ENCODE data around the gene SULT1E1. TPM values are rescaled to one million over a fixed set of nuclear protein-coding genes. Genes with fewer than 3 reads are reported as not detected.
A peak's percentile ranks its signal among the peaks of the same experiment; 100 is the strongest.

The SULT1E1 gene
- total RNA-seq, 1 donor from 2014 or later, result 1.4 TPM

- no peak for DNase-seq
- no peaks in the 10 kb centered on the region for H3K9me3 ChIP-seq
- ATAC-seq, result no peak
- H3K36me3 ChIP-seq, result no peaks in the 10 kb centered on the region
- no peaks in the 10 kb centered on the region for H3K4me1 ChIP-seq
- H3K27me3 ChIP-seq, result no peaks in the 10 kb centered on the region
- TF ChIP-seq, protein P1, sequence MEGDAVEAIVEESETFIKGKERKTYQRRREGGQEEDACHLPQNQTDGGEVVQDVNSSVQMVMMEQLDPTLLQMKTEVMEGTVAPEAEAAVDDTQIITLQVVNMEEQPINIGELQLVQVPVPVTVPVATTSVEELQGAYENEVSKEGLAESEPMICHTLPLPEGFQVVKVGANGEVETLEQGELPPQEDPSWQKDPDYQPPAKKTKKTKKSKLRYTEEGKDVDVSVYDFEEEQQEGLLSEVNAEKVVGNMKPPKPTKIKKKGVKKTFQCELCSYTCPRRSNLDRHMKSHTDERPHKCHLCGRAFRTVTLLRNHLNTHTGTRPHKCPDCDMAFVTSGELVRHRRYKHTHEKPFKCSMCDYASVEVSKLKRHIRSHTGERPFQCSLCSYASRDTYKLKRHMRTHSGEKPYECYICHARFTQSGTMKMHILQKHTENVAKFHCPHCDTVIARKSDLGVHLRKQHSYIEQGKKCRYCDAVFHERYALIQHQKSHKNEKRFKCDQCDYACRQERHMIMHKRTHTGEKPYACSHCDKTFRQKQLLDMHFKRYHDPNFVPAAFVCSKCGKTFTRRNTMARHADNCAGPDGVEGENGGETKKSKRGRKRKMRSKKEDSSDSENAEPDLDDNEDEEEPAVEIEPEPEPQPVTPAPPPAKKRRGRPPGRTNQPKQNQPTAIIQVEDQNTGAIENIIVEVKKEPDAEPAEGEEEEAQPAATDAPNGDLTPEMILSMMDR (IDR thresholded peaks at IDR 0.05), result no peak
- no peak overlapping the region for H3K27ac ChIP-seq
- intact Hi-C loops (cut with DNase I), result no loop called here
- no peak overlapping the region for H3K4me3 ChIP-seq
Measured at GRCh38 chr4:69894186-69894585, 34.2 kb upstream of the SULT1E1 start.

- Histone ChIP-seq H3K36me3 (no peaks in the 10 kb centered on the region), H3K27ac (no peak overlapping the region), H3K4me1 (no peaks in the 10 kb centered on the region), H3K27me3 (no peaks in the 10 kb centered on the region), H3K4me3 (no peak overlapping the region), H3K9me3 (no peaks in the 10 kb centered on the region)
- intact Hi-C loops (cut with DNase I), result loop anchor here (10.0 kb wide), 1 partner anchor 194 kb away; no protein-coding TSS in a partner anchor
- ATAC-seq (no peak), DNase-seq (no peak)
- TF ChIP-seq, protein P1 (IDR thresholded peaks at IDR 0.05), result no peak
Measured at GRCh38 chr4:69888336-69888735, 28.4 kb upstream of the SULT1E1 start.

GRCh38 chr4:69882150-69882549, 22.2 kb upstream of the SULT1E1 start:
- ATAC-seq (no peak), DNase-seq (no peak)
- Histone ChIP-seq H3K4me3 (no peak overlapping the region), H3K9me3 (no peaks in the 10 kb centered on the region), H3K4me1 (no peaks in the 10 kb centered on the region), H3K27me3 (no peaks in the 10 kb centered on the region), H3K36me3 (no peaks in the 10 kb centered on the region), H3K27ac (no peak overlapping the region)
- TF ChIP-seq, protein P1 (IDR thresholded peaks at IDR 0.05), result no peak
- intact Hi-C loops (cut with DNase I), result loop anchor here (10.0 kb wide), 1 partner anchor 187 kb away; no protein-coding TSS in a partner anchor

DNA sequence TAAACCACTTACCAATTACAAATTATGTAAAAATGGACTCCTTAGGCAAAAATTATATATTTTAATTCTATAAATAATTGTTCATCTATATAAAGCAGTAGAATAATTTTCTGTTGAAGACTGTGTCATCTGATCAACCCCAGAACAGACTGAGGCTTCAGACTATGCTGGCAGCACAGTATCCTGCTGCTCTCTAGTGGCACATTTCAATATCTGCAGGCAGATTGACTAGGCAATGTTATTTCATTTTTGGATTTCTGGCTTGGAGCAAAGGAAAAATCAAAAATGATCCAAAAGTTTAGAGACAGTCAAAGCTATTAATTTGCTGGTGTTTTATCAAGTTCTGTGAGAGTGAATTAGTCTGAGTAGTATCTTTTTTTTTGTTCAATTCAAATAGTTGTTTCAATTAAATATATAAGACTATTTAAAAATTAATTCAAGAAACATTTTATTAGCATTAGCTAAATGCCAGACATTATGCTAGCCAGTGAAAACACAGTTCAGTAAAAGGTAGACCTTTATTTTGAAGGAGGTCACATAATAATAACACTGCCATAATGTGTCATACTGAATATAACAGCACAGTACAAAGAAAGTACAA, 21.3 kb upstream of the SULT1E1 start:
- Histone ChIP-seq H3K27me3 (no peaks in the 10 kb centered on the region), H3K4me1 (no peaks in the 10 kb centered on the region), H3K4me3 (no peak overlapping the region), H3K36me3 (no peaks in the 10 kb centered on the region), H3K9me3 (no peaks in the 10 kb centered on the region), H3K27ac (no peak overlapping the region)
- intact Hi-C loops (cut with DNase I), result loop anchor here (10.0 kb wide), 1 partner anchor 186 kb away; no protein-coding TSS in a partner anchor
- peak; percentile 94 for ATAC-seq
- TF ChIP-seq, protein P1 (IDR thresholded peaks at IDR 0.05), result peak; percentile 87
- DNase-seq, result no peak

DNA sequence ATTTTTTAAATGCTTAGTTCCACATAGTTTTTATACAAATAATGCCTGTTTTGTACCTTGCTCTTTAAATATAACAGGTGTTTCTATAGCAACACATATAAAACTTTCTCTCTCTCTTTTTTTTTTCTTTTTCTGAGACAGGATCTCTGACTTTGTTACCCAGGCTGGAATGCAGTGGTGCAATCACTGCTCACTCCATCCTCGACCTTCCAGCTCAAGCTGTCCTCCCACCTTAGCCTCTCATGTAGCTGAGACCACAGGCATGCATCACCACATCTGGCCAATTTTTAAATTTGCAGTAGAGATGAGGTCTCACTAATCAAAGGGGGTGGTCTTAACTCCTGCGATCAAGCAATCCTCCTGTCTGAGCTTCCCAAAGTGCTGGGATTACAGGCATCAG, 18.3 kb upstream of the SULT1E1 start:
- ATAC-seq (no peak), DNase-seq (no peak)
- no peaks in the 10 kb centered on the region for H3K9me3 ChIP-seq
- no peaks in the 10 kb centered on the region for H3K27me3 ChIP-seq
- TF ChIP-seq, protein P1 (IDR thresholded peaks at IDR 0.05), result no peak
- no peaks in the 10 kb centered on the region for H3K4me1 ChIP-seq
- no peak overlapping the region for H3K27ac ChIP-seq
- H3K36me3 ChIP-seq, result no peaks in the 10 kb centered on the region
- intact Hi-C loops (cut with DNase I), result no loop called here
- no peak overlapping the region for H3K4me3 ChIP-seq

Measured in upper lobe of right lung (tissue), 1 donor.